ENCODE results near the gene FGF1.

Gene FGF1

DNA sequence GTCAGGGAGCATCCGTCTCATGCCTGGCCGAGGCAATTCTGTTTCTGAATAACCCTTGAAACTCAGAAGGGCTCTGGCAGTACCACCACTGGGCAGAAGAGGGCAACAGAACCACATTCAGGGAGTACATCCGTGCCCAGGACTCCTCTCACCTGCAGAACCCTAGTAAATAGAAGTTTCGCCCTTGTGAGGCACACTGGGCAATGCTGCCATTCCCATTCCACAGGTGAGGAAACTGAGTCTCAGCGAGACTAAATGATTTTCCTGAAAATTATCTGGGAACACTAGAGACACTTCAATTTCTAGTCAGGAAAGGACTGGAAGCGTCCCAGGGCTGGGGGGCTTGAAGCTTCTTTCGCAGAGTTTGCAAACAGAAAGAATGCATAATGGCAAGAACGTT is 74.7 kb downstream of the FGF1 start:
- H3K4me3 ChIP-seq (ENCODE audit: low read length), result no peak overlapping the region
- no peak for TF ChIP-seq ZNF274 (IDR thresholded peaks at IDR 0.05; ENCODE audit: low read depth, low read length)

- no peak for TF ChIP-seq ZNF274 (IDR thresholded peaks at IDR 0.05; ENCODE audit: low read depth, low read length)
- H3K4me3 ChIP-seq (ENCODE audit: low read length), result no peak overlapping the region
Measured at GRCh38 chr5:142610176-142611001, 75.5 kb downstream of the FGF1 start.

GRCh38 chr5:142609142-142609541 is 76.7 kb downstream of the FGF1 start:
- TF ChIP-seq ZNF274 (IDR thresholded peaks at IDR 0.05; ENCODE audit: low read depth, low read length), result no peak
- no peak overlapping the region for H3K4me3 ChIP-seq (ENCODE audit: low read length)

DNA sequence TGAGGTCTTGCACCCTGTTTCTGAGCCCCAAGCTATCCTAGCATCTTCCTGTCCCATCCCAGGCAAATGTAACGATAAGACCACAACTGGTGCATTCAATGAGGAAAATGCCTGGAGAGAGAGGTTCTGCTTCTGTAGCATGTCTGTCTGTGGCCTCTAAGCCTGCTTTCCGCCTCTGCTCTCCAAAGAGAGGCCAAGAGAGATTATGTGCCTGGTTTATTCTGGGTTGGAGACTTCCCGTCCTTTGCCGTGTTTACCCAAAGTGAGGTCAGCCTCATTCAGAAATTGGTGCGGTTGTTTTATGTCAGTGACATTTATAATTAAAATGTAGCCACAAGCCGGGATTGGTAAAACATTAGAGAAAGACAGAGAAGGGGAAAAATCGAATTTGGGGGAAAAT is 77.8 kb downstream of the FGF1 start:
- TF ChIP-seq ZNF274 (IDR thresholded peaks at IDR 0.05; ENCODE audit: low read depth, low read length), result no peak
- H3K4me3 ChIP-seq (ENCODE audit: low read length), result no peak overlapping the region

- no peak overlapping the region for H3K4me3 ChIP-seq (ENCODE audit: low read length)
- TF ChIP-seq ZNF274 (IDR thresholded peaks at IDR 0.05; ENCODE audit: low read depth, low read length), result no peak
Measured at GRCh38 chr5:142605611-142606010, 80.3 kb downstream of the FGF1 start.

DNA sequence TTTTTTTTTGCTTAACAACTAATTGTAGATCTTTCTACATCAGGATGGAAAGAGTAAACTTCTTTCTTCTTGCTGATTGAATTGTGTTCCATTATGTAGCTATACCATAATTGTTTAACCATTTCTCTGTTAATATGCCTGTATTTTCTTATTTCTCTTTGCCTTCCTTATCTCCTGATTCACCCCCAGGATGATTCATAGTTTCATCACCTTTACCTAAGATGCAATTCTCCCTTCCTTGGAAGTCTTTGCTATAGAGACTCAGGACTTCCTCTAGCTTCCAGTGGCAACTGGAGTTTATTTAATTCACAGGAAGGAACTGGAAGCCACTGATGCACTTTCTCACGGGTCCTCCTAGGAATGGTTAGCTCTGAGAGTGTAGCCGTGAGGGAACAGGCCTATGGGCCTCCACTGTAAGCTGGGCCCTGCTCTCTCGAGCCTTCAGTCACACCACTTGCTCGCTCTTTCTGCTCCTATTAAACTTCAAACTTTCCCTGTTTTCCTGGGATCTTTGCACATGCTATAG is 83.1 kb downstream of the FGF1 start:
- no peak for TF ChIP-seq ZNF274 (IDR thresholded peaks at IDR 0.05; ENCODE audit: low read depth, low read length)

GRCh38 chr5:142601432-142601831 is 84.5 kb downstream of the FGF1 start:
- no peak overlapping the region for H3K4me3 ChIP-seq (ENCODE audit: low read length)
- TF ChIP-seq ZNF274 (IDR thresholded peaks at IDR 0.05; ENCODE audit: low read depth, low read length), result no peak

More for the DNA sequence above, 83.1 kb downstream of the FGF1 start:
- no peak overlapping the region for H3K4me3 ChIP-seq (ENCODE audit: low read length)

DNA sequence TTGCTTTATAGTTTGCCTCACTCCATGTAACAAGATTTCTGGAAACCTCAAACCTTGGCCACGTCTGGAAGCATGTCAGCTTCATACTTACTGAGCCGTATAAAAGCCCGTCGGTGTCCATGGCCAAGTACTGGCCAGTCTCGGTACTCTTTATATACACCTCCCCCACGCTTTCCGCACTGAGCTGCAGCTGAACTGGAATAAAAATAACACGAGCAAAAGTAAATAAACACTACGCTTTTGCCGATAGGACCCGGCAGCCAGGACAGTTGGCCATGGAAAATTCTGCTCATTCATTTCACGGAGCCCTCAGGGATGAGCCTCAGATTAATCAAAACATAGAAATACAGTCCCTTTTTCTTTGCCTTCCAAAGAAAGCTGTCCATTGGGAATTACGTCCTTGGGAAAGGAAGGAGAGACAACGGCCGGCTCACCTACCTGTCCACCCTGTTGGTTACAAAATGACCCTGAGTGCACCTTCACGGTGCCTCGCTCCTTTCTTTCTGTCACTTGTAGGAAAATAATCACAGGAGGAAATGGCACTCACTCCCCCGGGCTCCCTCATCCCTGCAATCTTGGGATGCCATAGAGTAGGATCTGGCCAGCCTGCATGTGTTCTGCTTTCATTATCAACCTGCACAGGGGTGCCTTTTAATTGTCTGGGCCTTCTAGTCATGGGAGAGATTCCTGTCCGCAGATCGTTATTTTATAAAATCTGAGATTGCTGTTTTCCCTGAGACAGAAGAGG is 85.1 kb downstream of the FGF1 start:
- no peak for TF ChIP-seq ZNF274 (IDR thresholded peaks at IDR 0.05; ENCODE audit: low read depth, low read length)
- H3K4me3 ChIP-seq (ENCODE audit: low read length), result no peak overlapping the region

DNA sequence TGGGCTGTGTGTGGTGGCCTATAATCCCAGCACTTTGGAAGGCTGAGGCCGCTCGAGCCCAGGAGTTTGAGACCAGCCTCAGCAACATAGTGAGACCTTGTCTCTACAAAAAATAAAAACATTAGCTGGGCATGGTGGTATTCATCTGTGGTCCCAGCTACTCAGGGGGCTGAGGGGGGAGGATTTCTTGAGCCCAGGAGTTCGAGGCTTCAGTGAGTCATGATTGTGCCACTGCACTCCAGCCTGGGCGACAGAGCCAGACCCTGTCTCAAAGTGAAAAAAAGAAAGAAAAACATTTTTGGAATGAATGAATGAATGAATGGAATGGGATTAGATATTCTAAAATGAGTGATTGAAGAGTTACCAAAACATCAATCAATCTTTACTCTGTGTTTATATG is 85.8 kb downstream of the FGF1 start:
- no peak for TF ChIP-seq ZNF274 (IDR thresholded peaks at IDR 0.05; ENCODE audit: low read depth, low read length)
- H3K4me3 ChIP-seq (ENCODE audit: low read length), result no peak overlapping the region

- no peak for TF ChIP-seq ZNF274 (IDR thresholded peaks at IDR 0.05; ENCODE audit: low read depth, low read length)
- no peak overlapping the region for H3K4me3 ChIP-seq (ENCODE audit: low read length)
Measured at GRCh38 chr5:142598338-142598700, 87.6 kb downstream of the FGF1 start.

DNA sequence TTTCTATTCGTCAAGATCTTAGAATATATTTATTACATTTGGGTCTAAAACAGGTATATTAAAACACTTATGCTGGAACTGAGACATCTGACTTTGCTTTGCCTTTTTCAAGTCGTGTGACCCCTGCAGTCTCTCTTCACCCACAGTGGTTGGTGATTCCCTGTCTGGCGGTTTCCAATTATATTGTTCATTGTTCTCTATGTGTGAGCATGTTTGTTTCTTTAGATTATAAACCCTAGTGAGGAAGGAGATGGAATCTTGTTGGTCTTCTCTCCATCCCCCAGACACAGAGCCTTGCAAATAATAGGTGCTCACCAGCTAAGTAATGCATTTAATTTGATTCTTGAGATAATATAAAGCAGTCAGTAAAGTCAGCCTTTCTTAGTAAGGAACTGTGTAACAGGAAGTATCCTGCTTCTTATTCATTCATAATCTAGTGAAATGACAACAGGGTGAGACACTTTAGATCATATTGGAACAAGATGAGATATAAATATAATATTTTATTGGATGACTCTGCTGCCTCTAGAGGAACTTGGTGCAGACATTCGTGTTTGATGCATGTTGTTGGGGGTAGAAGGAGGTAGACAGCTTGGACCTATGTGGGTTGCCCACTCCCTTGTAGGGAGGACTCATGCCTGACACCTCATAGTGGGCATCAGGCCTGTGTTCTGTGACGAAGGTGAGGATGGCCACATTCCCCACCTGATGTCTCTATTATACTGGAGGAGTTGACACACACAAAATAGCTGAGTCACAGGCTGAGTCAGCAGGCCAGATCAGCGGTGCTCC is 88.1 kb downstream of the FGF1 start:
- TF ChIP-seq ZNF274 (IDR thresholded peaks at IDR 0.05; ENCODE audit: low read depth, low read length), result no peak
- no peak overlapping the region for H3K4me3 ChIP-seq (ENCODE audit: low read length)

- TF ChIP-seq ZNF274 (IDR thresholded peaks at IDR 0.05; ENCODE audit: low read depth, low read length), result no peak
Measured at GRCh38 chr5:142597025-142597424, 88.9 kb downstream of the FGF1 start.

GRCh38 chr5:142592365-142592764 is 93.5 kb downstream of the FGF1 start:
- no peak for TF ChIP-seq ZNF274 (IDR thresholded peaks at IDR 0.05; ENCODE audit: low read depth, low read length)
- no peak overlapping the region for H3K4me3 ChIP-seq (ENCODE audit: low read length)

More at GRCh38 chr5:142597025-142597424, 88.9 kb downstream of the FGF1 start:
- no peak overlapping the region for H3K4me3 ChIP-seq (ENCODE audit: low read length)

Measured in GM08714 (cell line).